ENCODE measurements around the gene ST6GAL2.

The ST6GAL2 gene

GRCh38 chr2:106890606-106891005 lies 4.6 kb upstream of the ST6GAL2 start:
- TF ChIP-seq CTCF (IDR thresholded peaks at IDR 0.05) = no peak
- no peak overlapping the region for H3K27ac ChIP-seq
- H3K79me2 ChIP-seq = no peaks in the 10 kb centered on the region
- H2AFZ ChIP-seq = no peak overlapping the region
- H3K4me1 ChIP-seq = no peaks in the 10 kb centered on the region
- H3K4me2 ChIP-seq (ENCODE audit: low read length) = no peak overlapping the region
- H3K9me3 ChIP-seq (ENCODE audit: control insufficient read depth, low read length) = no peaks in the 10 kb centered on the region
- no peak overlapping the region for H3K4me3 ChIP-seq (ENCODE audit: low read depth, low read length)
- H3K36me3 ChIP-seq (ENCODE audit: control insufficient read depth, insufficient read depth, low read length) = no peaks in the 10 kb centered on the region
- no peak overlapping the region for H3K9ac ChIP-seq
- H3K27me3 ChIP-seq (ENCODE audit: control insufficient read depth, insufficient read depth, low read length) = no peaks in the 10 kb centered on the region

- peak overlapping the region; percentile 65 for H3K4me2 ChIP-seq (ENCODE audit: low read length)
- H3K27ac ChIP-seq = no peak overlapping the region
Measured at GRCh38 chr2:106886916-106887758, 1.2 kb upstream of the ST6GAL2 start.

DNA sequence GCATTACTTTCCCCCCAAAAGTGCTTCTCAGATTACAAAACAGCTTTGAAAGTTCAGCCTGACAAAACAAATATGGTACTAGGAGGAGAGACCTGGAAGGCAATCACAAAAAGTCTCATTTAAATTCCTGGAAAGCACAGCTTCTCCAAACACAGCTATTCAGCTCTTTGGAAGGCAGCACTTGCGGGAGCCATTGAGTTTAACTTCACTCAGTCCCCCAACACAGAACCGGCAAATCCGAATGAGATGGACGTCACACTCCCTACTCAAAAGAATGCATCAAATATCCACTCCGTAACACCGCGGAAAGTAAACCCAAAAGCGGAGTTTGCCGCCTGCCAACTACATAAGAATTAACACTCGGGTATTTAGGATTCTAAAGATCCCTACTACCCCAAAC lies 638 bp downstream of the ST6GAL2 start:
- Histone ChIP-seq H3K9ac (no peak overlapping the region), H3K27ac (no peak overlapping the region), H2AFZ (peak overlapping the region; percentile 28), H3K79me2 (no peaks in the 10 kb centered on the region), H3K9me3 (ENCODE audit: control insufficient read depth, low read length) (no peaks in the 10 kb centered on the region), H3K4me3 (ENCODE audit: low read depth, low read length) (no peak overlapping the region), H3K27me3 (ENCODE audit: control insufficient read depth, insufficient read depth, low read length) (no peaks in the 10 kb centered on the region), H3K36me3 (ENCODE audit: control insufficient read depth, insufficient read depth, low read length) (no peaks in the 10 kb centered on the region), H3K4me2 (ENCODE audit: low read length) (no peak overlapping the region), H3K4me1 (no peaks in the 10 kb centered on the region)
- no peak for TF ChIP-seq CTCF (IDR thresholded peaks at IDR 0.05)

More at GRCh38 chr2:106886916-106887758, 1.2 kb upstream of the ST6GAL2 start:
- Histone ChIP-seq H3K79me2 (no peaks in the 10 kb centered on the region), H3K9me3 (ENCODE audit: control insufficient read depth, low read length) (no peaks in the 10 kb centered on the region), H3K9ac (no peak overlapping the region), H3K4me3 (ENCODE audit: low read depth, low read length) (peak overlapping the region; percentile 34), H3K36me3 (ENCODE audit: control insufficient read depth, insufficient read depth, low read length) (no peaks in the 10 kb centered on the region), H3K4me1 (no peaks in the 10 kb centered on the region), H2AFZ (peak overlapping the region; percentile 19), H3K27me3 (ENCODE audit: control insufficient read depth, insufficient read depth, low read length) (no peaks in the 10 kb centered on the region)
- TF ChIP-seq CTCF (IDR thresholded peaks at IDR 0.05) = no peak

- no peaks in the 10 kb centered on the region for H3K4me1 ChIP-seq
- no peak for TF ChIP-seq CTCF (IDR thresholded peaks at IDR 0.05)
Measured at GRCh38 chr2:106882673-106883072, 3.3 kb downstream of the ST6GAL2 start.

GRCh38 chr2:106878206-106878605 lies 7.8 kb downstream of the ST6GAL2 start:
- H3K36me3 ChIP-seq (ENCODE audit: control insufficient read depth, insufficient read depth, low read length) = no peaks in the 10 kb centered on the region
- H3K9ac ChIP-seq = no peak overlapping the region
- no peak overlapping the region for H3K27ac ChIP-seq
- no peaks in the 10 kb centered on the region for H3K9me3 ChIP-seq (ENCODE audit: control insufficient read depth, low read length)
- no peak overlapping the region for H3K4me2 ChIP-seq (ENCODE audit: low read length)
- H3K4me1 ChIP-seq = no peaks in the 10 kb centered on the region
- no peak overlapping the region for H2AFZ ChIP-seq
- TF ChIP-seq CTCF (IDR thresholded peaks at IDR 0.05) = no peak
- no peaks in the 10 kb centered on the region for H3K27me3 ChIP-seq (ENCODE audit: control insufficient read depth, insufficient read depth, low read length)
- H3K79me2 ChIP-seq = no peaks in the 10 kb centered on the region
- H3K4me3 ChIP-seq (ENCODE audit: low read depth, low read length) = no peak overlapping the region

More at GRCh38 chr2:106882673-106883072, 3.3 kb downstream of the ST6GAL2 start:
- H3K27me3 ChIP-seq (ENCODE audit: control insufficient read depth, insufficient read depth, low read length) = no peaks in the 10 kb centered on the region
- H3K4me2 ChIP-seq (ENCODE audit: low read length) = no peak overlapping the region
- H3K79me2 ChIP-seq = no peaks in the 10 kb centered on the region
- no peaks in the 10 kb centered on the region for H3K9me3 ChIP-seq (ENCODE audit: control insufficient read depth, low read length)
- no peak overlapping the region for H2AFZ ChIP-seq
- no peak overlapping the region for H3K4me3 ChIP-seq (ENCODE audit: low read depth, low read length)
- no peak overlapping the region for H3K9ac ChIP-seq
- no peak overlapping the region for H3K27ac ChIP-seq
- no peaks in the 10 kb centered on the region for H3K36me3 ChIP-seq (ENCODE audit: control insufficient read depth, insufficient read depth, low read length)
